NCI-H1694 treated with DMSO at 0.1 percent for 48 hours (cell line): ENCODE data around the gene ADARB1.
"Not testable (repeated sequence)": the region's sequence is repeated elsewhere in the genome, so short reads cannot be mapped to it uniquely, and the experiment has no call there.

Source experiments
- DNase-seq: peaks from one replicate; lab custom pipeline; 2025; lab: John Stamatoyannopoulos, UW

ADARB1 gene

GRCh38 chr21:45135868-45136267, 61.5 kb downstream of the ADARB1 start:
- DNase-seq = no peak

GRCh38 chr21:45136500-45136899, 62.1 kb downstream of the ADARB1 start:
- DNase-seq = no peak

- peak; percentile 79 for DNase-seq
These were observed 62.7 kb downstream of the ADARB1 start for GRCh38 chr21:45136927-45137611.

GRCh38 chr21:45137612-45137937, 63.2 kb downstream of the ADARB1 start:
- no peak for DNase-seq

GRCh38 chr21:45138199-45139002, 64.0 kb downstream of the ADARB1 start:
- peak; percentile 38 for DNase-seq

DNA sequence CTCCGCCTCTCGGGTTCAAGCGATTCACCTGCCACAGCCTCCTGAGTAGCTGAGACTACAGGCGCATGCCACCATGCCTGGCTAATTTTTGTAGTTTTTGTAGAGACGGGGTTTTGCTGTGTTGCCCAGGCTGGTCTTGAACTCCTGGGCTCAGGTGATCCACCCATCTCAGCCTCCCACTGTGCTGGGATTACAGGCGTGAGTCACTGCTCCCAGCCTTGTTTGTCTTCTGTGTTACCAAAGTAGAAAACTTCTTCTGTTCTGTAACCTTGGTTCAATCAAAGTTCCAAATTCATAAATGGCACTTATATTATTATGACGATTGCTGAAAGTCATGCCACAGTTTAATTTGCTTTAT, 64.6 kb downstream of the ADARB1 start:
- not testable (repeated sequence) for DNase-seq

- no peak for DNase-seq
These were observed 65.1 kb downstream of the ADARB1 start for GRCh38 chr21:45139473-45139872.

- DNase-seq = peak; percentile 83
These were observed 66.1 kb downstream of the ADARB1 start for GRCh38 chr21:45140346-45140940.

DNA sequence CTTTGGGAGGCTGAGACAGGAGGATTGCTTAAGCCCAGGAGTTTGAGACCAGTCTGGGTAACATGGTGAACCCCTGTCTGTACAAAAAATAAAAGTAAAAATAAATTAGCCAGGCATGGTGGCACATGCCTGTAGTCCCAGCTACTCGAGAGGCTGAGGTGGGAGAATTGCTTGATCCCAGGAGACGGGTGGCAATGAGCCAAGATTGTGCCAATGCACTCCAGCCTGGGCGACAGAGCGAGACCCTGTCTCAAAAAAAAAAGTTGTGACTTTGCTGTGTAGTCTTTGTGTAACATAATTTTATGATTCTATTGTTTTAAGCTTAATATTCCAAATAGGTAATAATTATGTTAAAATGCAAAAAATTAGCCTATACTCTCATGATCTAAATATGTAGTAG, 66.6 kb downstream of the ADARB1 start:
- not testable (repeated sequence) for DNase-seq

DNA sequence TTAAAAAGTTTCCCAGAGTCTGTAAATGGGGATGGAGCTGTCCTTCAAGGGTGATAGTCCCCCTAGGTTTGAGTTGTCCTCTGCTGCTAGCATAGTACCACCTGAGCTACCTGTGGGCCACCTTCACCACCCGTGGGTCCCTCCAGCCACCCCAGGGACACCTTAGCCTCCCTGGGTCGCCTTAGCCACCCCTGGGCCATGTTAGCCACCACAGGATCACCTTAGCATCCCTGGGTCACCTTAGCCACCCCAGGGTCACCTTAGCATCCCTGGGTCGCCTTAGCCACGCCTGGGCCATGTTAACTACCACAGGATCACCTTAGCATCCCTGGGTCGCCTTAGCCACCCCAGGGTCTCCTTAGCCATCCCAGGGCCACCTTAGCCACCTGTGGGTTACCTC, 67.1 kb downstream of the ADARB1 start:
- DNase-seq = no peak

GRCh38 chr21:45142469-45143308, 68.3 kb downstream of the ADARB1 start:
- DNase-seq = no peak

GRCh38 chr21:45143855-45144254, 69.5 kb downstream of the ADARB1 start:
- no peak for DNase-seq

DNA sequence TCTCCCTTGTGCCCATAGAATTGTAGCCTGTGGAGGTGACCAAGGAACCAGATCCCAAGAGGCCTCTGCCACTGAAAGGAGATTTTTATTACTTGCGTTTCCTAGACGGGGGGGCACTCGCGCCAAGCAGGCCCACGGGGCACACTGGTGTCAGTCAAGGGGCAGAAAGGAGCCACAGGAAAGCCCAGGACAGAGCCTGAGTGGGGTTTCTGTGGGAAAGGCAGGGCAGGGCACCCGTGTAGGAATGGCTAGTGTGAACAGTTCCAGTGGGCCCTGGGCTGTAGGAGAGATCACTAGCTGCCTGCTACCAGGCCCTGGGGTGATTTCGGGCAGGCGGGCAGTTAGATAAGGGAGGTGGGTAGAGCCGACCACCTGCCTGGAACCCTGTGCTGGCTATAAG, 70.8 kb downstream of the ADARB1 start:
- no peak for DNase-seq

- not testable (repeated sequence) for DNase-seq
These were observed 71.5 kb downstream of the ADARB1 start for GRCh38 chr21:45145846-45146245.

GRCh38 chr21:45146306-45146705, 71.9 kb downstream of the ADARB1 start:
- DNase-seq = no peak

DNA sequence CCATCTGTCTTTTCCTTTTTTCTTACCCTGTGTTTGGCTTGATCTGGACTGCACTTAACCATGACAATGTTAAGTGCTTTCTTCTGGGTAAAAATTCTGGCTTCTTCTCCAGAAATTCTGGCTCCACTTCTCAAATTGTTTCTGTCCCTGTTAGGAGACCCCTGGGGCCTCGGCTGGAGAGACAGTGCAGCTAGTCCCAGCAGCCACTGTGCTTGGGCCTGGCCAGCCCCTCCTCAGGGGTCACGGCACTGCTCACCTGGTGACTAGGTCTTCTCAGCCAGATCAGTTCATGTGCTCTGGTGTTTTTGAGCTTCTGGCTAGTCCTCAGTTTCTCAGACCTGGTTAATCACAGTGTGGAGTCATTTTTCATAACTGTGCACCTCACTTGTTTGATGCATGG, 72.4 kb downstream of the ADARB1 start:
- no peak for DNase-seq

- DNase-seq = no peak
These were observed 73.3 kb downstream of the ADARB1 start for GRCh38 chr21:45147473-45148315.

- DNase-seq = no peak
These were observed 74.1 kb downstream of the ADARB1 start for GRCh38 chr21:45148316-45148990.

DNA sequence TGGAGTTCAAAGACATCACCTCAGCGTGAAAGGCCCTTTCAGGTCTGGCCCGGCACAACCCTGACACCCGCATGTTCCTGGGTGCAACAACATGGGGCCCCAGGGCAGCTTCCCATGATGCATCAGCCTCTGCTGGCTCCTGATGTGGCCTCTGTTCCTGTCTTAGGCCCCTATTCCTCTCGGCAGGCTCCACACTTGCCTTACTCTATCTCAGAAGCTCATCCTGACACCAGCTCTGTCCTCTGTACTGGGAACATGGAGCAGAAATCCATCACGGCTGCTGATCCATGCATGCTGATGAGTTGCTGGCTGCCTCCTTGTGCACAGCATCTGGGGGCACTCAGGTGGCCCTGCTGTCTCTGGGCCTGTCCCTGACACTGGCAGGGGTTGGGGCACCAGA, 74.6 kb downstream of the ADARB1 start:
- DNase-seq = no peak

DNA sequence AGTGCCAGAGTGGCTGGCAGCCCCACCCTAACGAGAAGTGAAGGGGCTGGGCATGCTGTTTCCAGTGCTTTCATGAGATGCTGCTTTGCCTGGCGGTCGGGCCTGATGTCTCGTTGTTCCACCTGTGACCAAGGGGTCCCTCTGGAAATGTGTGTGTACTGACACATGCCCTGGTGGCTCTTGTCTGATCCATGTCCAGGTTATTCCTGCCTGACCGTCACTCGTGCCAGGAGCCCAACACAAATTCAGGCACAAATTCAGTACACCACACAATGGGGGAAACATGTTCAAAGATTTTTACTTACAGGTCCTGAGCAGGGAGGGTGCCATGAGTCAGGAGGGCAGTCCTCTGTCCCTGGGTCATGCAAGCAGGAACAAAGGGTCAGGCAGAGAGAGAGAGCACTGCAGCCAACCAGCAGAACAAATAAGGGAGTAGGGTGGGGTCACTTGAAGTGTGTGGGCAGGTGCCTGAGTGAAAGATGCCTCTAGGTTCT, 76.3 kb downstream of the ADARB1 start:
- DNase-seq = no peak
